HG02870 (cell line): ENCODE data around the gene BTNL9.
"Not testable (repeated sequence)": the region's sequence is repeated elsewhere in the genome, so short reads cannot be mapped to it uniquely, and the experiment has no call there.

Experiments
- ATAC-seq: cut with Tn5 transposase; IDR thresholded peaks from one replicate; pipeline ENCODE4 v1.9.1; 2021; ENCODE audit warnings: mild to moderate bottlenecking, moderate library complexity; ENCODE audit not compliant: unreplicated experiment

BTNL9 gene

GRCh38 chr5:181039931-181040630 lies at the start of gene BTNL9:
TSS of gene BTNL9 (plus strand) at chr5:181040266. CDS start at chr5:181045490, 5,224 bp downstream.
- ATAC-seq: no peak

DNA sequence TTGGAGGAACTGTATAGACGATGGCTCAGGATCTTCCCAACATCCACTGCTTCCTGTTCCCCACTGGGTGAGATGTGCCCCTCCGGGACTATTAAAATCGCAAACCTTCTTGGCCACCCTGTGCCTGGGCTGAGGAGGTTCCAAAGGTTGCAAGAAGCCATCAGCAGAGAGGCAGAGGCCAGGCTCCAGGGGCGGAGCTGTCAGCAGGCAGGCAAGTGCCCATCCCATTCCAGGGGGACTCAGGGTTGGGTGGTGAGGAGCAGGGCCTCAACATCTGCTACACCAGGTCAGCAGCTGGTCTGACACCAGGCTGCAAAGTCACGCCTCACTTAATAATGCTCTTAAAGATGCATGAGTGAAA lies 49.2 kb upstream of the BTNL9 start:
- no peak for ATAC-seq

- ATAC-seq: no peak
Measured at GRCh38 chr5:181001947-181002346, 38.1 kb upstream of the BTNL9 start.

GRCh38 chr5:181005791-181006190 lies 34.3 kb upstream of the BTNL9 start:
- no peak for ATAC-seq

DNA sequence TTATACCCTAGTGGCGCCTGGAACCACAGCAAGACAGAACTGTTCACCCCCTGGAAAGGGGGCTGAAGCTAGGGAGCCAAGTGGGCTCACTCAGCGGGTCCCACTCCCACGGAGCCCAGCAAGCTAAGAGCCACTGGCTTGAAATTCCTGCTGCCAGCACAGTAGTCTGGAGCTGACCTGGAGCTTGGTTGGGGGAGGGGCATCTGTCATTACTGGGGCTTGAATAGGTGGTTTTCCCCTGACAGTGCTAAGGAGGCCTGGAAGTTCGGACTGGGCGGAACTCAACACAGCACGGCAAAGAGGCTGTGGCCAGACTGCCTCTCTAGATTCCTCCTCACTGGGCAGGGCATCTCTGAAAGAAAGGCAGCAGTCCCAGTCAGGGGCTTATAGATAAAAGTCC lies 31.9 kb upstream of the BTNL9 start:
- ATAC-seq: no peak

DNA sequence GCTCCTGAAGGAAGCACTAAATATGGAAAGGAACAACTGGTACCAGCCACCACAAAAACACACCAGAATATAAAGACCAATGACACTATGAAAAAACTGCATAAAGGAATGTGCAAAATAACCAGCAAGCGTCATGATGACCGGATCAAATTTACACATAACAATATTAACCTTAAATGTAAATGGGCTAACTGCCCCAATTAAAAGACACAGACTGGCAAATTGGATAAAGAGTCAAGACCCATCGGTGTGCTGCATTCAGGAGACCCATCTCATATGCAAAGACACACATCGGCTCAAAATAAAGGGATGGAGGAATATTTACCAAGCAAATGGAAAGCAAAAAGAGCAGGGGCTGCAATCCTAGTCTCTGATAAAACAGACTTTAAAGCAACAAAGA lies 30.0 kb upstream of the BTNL9 start:
- not testable (repeated sequence) for ATAC-seq

- ATAC-seq: not testable (repeated sequence)
Measured at GRCh38 chr5:181014654-181015053, 25.4 kb upstream of the BTNL9 start.

DNA sequence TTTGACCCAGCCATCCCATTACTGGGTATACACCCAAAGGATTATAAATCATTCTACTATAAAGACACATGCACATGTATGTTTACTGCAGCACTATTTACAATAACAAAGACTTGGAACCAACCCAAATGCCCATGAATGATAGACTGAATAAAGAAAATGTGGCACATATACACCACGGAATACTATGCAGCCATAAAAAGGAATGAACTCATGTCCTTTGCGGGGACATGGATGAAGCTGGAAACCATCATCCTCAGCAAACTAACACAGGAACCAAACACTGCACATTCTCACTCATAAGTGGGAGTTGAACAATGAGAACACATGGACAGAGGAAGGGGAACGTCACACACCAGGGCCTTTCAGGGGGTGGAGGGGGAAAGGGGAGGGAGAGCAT lies 22.6 kb upstream of the BTNL9 start:
- ATAC-seq: not testable (repeated sequence)

DNA sequence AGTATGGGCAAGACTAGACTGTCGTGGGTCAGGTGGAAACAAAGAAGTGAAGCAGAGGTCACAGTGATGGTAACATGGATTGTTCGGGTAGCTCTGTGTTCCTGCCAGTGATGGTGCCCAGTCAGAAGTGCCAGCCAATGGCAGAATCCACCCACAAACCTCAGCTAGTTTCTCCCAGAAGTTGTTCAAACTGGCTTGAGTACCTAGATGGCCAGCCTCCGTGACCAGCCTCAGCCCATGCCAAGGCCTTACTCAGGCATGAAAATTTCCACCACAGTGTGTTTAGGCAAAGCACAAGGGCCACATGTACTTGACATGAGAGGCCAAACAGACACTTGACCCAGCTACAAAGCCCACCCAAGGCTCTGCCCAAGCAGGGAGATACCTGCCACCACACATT lies 19.4 kb upstream of the BTNL9 start:
- no peak for ATAC-seq

- no peak for ATAC-seq
Measured at GRCh38 chr5:181024245-181025064, 15.6 kb upstream of the BTNL9 start.

DNA sequence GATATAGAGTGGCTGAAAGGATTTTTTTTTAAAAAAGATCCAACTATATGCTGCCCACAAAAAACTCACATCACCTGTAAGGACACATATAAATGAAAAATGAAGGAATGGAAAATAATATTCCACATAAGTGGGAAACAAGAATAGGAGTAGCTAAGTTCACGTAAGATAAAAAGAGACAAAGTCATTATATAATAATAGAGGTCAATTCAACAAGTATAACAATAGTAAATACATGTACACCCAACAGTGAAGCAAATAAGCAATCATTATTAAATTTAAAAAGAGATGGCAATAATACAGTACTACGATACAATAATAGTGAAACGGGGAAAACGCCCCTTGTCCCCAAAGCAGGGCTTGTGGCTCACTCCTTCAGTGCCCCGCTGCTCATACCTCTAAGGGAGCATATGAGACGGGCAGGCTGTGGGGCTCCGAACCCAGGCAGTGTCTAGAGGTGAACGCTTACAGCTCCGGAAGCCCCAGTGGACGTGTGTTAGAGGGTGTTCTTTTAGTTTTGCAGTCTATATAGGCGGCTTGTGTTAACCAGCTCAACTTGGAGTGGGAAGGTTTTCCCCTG lies 12.5 kb upstream of the BTNL9 start:
- no peak for ATAC-seq

DNA sequence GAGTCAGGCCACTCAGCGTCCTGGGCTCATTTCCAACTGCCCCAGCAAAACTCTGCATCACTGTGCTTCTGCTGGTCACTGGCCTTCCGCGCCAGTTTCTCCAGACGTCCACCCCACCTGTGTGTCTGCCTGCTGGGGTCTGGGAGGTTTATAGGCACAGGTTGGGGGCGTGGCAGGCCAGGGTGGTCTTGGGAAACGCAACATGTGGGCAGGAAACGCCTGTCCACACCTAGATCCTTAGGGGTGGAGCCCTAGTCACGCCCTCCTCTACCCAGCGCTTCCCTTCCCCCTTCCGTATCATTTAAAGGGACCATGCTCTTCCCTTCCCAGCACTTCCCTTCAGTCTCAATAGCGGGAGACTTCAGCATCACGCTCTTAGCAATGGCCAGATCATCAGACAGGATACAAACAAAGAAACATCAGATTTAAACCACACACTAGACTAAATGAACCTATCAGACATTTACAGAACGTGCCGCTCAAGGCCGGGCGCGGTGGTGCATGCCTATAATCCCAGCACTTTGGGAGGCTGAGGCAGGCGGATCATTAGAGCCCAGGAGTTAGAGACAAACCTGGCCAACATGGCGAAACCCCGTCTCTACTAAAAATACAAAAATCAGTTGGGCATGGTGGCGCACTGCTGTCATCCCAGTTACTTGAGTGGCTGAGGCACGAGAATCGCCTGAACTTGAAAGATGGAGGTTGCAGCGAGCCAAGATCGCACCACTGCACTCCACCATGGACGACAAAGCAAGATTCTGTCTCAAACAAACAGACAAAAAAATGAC lies 11.8 kb upstream of the BTNL9 start:
- ATAC-seq: no peak

DNA sequence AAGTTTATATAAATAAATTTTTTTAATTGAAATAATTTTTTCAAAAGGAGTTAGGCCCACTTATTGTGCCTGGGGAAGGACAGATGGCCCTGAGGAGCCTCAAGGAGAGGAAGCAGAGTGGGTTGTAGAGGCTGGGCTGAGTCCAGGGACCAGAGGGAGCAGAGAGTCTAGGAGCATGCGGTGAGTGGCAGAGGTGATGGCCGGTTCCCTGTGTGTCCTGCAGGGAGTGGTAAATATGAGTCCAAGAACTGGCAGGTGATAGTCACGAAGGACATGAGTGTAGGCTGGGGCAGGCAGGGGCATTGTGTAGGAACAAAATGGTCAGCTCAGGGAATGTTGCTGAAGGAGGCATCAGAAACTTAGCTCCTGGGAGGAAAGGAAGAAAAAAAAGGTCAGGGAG lies 8.3 kb upstream of the BTNL9 start:
- no peak for ATAC-seq

- ATAC-seq: no peak
Measured at GRCh38 chr5:181035991-181036815, 3.9 kb upstream of the BTNL9 start.

DNA sequence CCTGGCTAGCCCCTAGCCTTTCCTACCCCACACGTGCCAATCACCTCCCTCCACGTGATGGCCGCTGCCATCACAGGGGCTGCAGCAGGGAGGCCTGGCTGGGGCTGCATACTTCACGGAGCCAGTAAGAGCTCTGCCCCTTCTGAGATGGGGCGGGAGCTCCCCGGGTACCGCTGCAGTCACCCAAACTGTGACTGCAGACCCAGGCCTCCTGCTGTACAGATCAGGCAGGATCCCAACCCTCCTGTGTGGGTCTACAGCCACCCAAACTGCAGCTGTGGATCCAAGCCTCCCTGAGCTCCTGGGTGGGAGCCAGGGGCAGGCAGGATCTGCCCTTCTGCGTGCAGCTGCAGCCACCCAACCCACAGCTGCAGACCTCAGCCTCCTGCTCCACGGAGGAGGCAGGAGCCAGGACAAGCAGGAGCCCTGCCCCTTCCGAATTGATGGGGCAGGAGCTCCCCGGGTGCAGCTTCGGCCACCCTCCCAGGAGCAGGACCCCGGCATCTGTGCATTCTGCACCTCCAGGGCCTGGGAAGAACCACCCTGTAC lies 3.2 kb upstream of the BTNL9 start:
- no peak for ATAC-seq

DNA sequence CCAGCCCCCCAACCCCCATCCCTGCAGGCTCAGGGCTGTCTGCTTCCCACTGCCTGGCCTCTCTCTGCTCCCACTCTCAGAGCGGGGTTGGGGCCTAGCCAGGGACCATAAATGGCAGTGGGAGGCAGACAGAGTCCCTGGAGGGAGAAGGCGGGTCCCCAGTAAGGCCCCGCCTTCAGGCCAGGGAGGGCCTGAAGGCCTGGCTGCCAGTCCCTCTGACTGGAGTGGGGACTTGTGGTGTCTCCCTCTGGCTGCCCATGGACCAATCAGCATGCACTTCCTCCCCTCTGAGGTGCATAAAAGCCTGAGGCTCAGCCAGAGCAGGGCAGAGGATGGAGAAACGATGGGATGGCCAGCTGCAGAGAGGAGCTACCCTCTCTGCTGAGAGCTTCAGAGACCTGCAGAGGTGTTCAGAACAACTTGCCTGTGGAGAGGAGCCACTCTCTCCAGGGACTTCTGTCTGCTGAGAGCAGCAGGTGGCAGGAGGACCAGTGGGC lies 2.7 kb upstream of the BTNL9 start:
- ATAC-seq: no peak

- ATAC-seq: no peak
Measured at GRCh38 chr5:181039471-181039870, 595 bp upstream of the BTNL9 start.

- ATAC-seq: no peak
Measured at GRCh38 chr5:181040631-181040945, 522 bp downstream of the BTNL9 start.

- ATAC-seq: no peak
Measured at GRCh38 chr5:181041043-181041442, 977 bp downstream of the BTNL9 start.
